ENCODE results near the gene TRIM34.
"Not testable (repeated sequence)": the region's sequence is repeated elsewhere in the genome, so short reads cannot be mapped to it uniquely, and the experiment has no call there.

TRIM34 gene

GRCh38 chr11:5620651-5621521 is 3.9 kb upstream of the TRIM34 start:
- DNase-seq (ENCODE audit: low spot score): no peak

- DNase-seq (ENCODE audit: low spot score): no peak
These were observed 3.2 kb upstream of the TRIM34 start for GRCh38 chr11:5621580-5621979.

- no peak for DNase-seq (ENCODE audit: low spot score)
These were observed 2.0 kb upstream of the TRIM34 start for GRCh38 chr11:5622802-5623201.

- no peak for DNase-seq (ENCODE audit: low spot score)
These were observed 480 bp downstream of the TRIM34 start for GRCh38 chr11:5625281-5625680.

GRCh38 chr11:5626196-5626595 is 1.4 kb downstream of the TRIM34 start:
- no peak for DNase-seq (ENCODE audit: low spot score)

- no peak for DNase-seq (ENCODE audit: low spot score)
These were observed 6.6 kb downstream of the TRIM34 start for GRCh38 chr11:5631417-5631816.

GRCh38 chr11:5631969-5632635 is 7.3 kb downstream of the TRIM34 start:
- no peak for DNase-seq (ENCODE audit: low spot score)

- no peak for DNase-seq (ENCODE audit: low spot score)
These were observed 15.2 kb downstream of the TRIM34 start for GRCh38 chr11:5639953-5640352.

GRCh38 chr11:5643585-5643984 is 18.8 kb downstream of the TRIM34 start:
- DNase-seq (ENCODE audit: low spot score): no peak

GRCh38 chr11:5646139-5646538 is 21.3 kb downstream of the TRIM34 start:
- DNase-seq (ENCODE audit: low spot score): no peak

GRCh38 chr11:5655474-5655873 is 30.7 kb downstream of the TRIM34 start:
- no peak for DNase-seq (ENCODE audit: low spot score)

GRCh38 chr11:5656956-5657355 is 32.2 kb downstream of the TRIM34 start:
- DNase-seq (ENCODE audit: low spot score): not testable (repeated sequence)

- no peak for DNase-seq (ENCODE audit: low spot score)
These were observed 33.5 kb downstream of the TRIM34 start for GRCh38 chr11:5658318-5658717.

- no peak for DNase-seq (ENCODE audit: low spot score)
These were observed 38.7 kb downstream of the TRIM34 start for GRCh38 chr11:5663511-5663910.

- DNase-seq (ENCODE audit: low spot score): no peak
These were observed 40.3 kb downstream of the TRIM34 start for GRCh38 chr11:5665051-5665570.

- DNase-seq (ENCODE audit: low spot score): no peak
These were observed 41.1 kb downstream of the TRIM34 start for GRCh38 chr11:5665746-5666401.

- DNase-seq (ENCODE audit: low spot score): no peak
These were observed 41.6 kb downstream of the TRIM34 start for GRCh38 chr11:5666402-5666793.

- no peak for DNase-seq (ENCODE audit: low spot score)
These were observed 47.0 kb downstream of the TRIM34 start for GRCh38 chr11:5671831-5672230.

GRCh38 chr11:5674391-5674790 is 49.6 kb downstream of the TRIM34 start:
- DNase-seq (ENCODE audit: low spot score): no peak

GRCh38 chr11:5679811-5680210 is 55.0 kb downstream of the TRIM34 start:
- no peak for DNase-seq (ENCODE audit: low spot score)

- not testable (repeated sequence) for DNase-seq (ENCODE audit: low spot score)
These were observed 58.2 kb downstream of the TRIM34 start for GRCh38 chr11:5682890-5683441.

GRCh38 chr11:5683620-5684019 is 58.8 kb downstream of the TRIM34 start:
- peak; percentile 44 for DNase-seq (ENCODE audit: low spot score)
